ENCODE data around the gene SMS. TPM values are rescaled to one million over a fixed set of nuclear protein-coding genes. Genes with fewer than 3 reads are reported as not detected.

SMS gene
- total RNA-seq, 1 experiment from 2014 or later = 528 TPM

DNA sequence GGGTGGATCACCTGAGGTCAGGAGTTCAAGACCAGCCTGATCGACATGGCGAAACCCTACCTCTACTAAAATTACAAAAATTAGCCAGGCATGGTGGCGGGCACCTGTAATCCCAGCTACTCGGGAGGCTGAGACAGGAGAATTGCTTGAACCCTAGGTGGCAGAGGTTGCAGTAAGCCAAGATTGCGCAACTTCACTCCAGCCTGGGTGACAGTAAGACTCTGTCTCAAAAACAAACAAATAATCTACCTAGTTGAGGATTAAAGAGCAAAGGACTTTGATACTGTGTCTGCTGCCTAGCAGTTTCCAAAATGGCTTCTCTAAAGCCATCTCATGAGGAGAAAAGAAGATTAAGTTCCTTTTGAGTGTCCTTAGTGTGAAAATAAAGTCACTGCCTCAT, 37.8 kb downstream of the SMS start:
- no peak for DNase-seq (ENCODE audit: low spot score)

GRCh38 chrX:21982311-21982710, 41.8 kb downstream of the SMS start:
- DNase-seq (ENCODE audit: low spot score) = no peak

- peak; percentile 83 for DNase-seq (ENCODE audit: low spot score)
Observed at GRCh38 chrX:21985332-21985777, 44.8 kb downstream of the SMS start.

DNA sequence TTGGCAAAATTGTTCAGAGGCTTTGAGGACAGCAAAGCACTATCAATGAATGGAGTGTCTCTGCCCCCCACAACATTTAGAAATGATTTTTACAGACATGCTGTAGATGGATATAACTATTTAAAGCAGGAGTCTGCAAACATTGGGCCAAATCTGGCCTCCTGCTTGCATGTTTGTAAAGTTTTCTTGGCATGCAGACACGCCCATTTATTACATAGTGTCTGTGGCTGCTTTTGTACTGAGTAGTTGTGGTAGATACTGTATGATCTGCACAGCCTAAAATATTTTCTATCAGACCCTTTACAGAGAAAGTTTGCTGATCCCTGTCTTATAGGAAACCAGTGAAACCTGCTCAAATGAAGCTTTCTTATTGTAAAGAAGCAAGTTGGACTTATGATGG, 46.1 kb downstream of the SMS start:
- DNase-seq (ENCODE audit: low spot score) = no peak

DNA sequence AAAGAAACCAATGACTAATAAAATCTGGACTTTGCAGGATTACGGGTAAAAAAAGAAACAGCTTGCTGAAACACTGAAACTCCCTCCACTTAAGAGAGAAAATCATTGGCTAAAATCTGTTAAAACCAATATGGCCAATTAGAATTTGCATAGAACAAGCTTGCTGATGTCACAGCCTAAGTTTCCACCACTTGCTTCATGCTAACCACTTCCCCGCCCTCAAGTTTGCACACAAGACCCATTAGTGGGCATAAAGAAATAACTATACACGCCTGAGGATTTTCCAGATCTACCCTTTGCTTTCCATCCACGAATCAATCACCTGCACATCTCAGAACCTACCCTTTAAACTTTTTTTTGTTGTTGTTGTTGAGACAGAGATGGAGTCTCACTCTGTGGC, 48.9 kb downstream of the SMS start:
- no peak for DNase-seq (ENCODE audit: low spot score)

- DNase-seq (ENCODE audit: low spot score) = no peak
Observed at GRCh38 chrX:21990832-21991231, 50.3 kb downstream of the SMS start.

DNA sequence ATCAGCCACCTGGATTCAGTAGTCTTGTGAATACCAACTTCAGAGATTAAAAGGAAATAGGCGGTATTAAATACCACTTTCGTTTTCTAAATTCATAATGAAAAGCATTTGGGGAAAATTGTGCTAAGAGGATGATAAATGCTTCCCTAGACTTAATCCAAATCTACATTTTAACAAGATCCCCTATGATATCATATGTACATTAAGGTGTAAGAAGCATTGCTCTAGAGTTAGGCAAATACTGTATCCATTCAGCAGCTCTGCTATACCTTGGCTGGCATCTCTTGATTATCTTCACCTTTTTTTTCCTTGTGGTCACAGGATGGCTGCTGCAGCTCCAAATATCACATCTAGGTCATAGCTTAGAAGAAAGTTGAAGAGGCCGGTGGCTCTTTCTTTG, 51.0 kb downstream of the SMS start:
- no peak for DNase-seq (ENCODE audit: low spot score)

GRCh38 chrX:21993265-21993664, 52.8 kb downstream of the SMS start:
- no peak for DNase-seq (ENCODE audit: low spot score)

GRCh38 chrX:21996872-21997455, 56.5 kb downstream of the SMS start:
- DNase-seq (ENCODE audit: low spot score) = peak; percentile 26

DNA sequence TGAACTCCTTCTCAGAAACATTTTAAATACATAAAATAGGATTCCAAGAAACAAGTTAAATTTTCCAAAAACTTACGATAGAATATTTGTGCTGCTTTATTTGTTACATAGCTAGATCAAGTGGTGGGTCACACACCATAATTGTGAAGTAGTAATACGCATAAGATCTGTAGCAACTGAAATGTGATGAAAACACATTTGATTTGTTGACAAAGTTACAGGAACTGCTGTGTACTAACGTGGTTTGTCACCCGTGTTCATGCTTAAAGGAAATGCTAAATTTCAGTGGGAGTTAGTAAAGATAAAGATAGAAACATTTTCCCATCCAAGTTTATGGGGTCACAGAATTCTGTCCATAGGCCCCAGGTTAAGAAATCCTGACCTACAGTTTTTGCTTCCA, 57.5 kb downstream of the SMS start:
- DNase-seq (ENCODE audit: low spot score) = no peak

DNA sequence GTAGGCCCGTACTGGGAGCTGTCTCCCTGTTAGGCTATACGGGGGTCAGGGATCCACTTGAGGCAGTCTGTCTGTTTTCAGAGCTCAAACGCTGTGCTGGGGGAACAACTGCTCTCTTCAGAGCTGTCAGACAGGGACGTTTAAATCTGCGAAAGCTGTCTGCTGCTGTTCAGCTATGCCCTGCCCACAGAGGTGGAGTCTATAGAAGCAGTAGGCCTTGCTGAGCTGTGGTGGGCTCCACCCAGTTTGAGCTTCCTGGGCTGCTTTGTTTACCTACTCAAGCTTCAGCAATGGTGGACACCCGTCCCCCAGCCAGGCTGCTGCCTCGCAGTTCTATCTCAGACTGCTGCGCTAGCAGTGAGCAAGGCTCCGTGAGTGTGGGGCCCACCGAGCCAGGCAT, 64.4 kb downstream of the SMS start:
- no peak for DNase-seq (ENCODE audit: low spot score)

DNA sequence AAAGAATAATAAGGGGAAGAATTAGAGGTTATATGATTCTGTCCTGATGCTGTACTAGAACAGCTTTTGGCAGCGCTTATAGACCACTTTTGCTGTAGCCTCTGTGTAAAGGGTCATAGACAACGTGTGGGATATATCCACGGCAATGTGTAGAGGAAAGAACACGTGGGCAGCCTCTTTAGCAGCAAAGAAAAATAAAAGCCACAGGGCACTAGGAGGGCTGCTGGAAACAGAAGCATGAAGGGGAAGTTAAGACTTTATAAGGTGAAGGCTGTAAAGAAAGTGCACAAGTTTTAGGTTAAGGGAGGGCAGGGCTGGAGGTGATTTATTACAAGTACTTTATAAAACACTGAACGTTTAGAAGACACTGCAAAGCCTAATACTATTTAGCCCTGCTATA, 71.5 kb downstream of the SMS start:
- no peak for DNase-seq (ENCODE audit: low spot score)

GRCh38 chrX:22012931-22013330, 72.4 kb downstream of the SMS start:
- DNase-seq (ENCODE audit: low spot score) = no peak

GRCh38 chrX:22015139-22015750, 74.7 kb downstream of the SMS start:
- no peak for DNase-seq (ENCODE audit: low spot score)

DNA sequence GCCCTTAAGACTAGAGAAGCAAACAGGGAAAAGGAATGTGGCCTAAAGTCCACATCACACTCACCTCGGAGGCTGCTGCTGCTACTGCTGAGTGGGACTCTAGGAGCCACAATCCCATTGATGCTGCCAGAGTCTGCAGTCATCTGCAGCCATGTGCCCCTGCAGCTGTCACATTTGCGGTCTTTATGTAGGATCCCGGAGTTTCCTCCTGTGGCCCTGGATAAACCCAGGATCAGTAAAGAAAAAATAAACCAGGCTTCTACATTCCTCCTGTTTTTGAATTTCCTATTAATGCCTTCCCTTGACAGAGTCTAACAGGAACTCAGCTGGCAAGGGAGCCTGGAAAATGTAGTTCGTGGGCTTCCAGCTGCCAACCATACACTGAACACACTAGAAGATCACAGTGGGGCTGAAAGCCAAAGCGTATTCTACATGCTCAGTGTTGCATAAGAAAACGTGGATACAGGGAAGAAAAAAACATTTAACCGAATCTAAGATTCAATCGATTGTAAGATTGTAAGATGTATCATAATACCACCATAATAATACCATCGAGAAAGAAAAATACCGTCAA, 81.3 kb downstream of the SMS start:
- DNase-seq (ENCODE audit: low spot score) = no peak

- no peak for DNase-seq (ENCODE audit: low spot score)
Observed at GRCh38 chrX:22024577-22024976, 84.1 kb downstream of the SMS start.

GRCh38 chrX:22025751-22026150, 85.2 kb downstream of the SMS start:
- no peak for DNase-seq (ENCODE audit: low spot score)

DNA sequence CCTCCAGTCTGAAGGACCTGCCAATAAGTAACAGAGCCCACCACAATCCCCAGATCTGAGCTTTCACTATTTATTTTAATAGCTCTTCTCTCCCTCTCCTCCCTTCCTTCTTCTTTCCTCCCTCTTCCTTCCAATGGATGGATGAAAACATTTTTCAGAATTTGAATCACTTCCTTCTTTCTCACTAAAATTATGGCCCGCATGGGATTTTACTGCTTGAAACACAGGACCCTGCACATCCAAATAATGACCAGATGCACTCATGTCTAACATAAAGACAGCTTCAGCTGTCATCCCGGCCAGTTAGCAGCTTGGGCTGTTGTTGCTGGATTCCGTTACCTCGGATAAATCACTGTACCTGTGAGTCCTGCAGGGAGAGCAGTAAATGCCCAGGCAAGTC, 86.2 kb downstream of the SMS start:
- DNase-seq (ENCODE audit: low spot score) = no peak

GRCh38 chrX:22032084-22032483, 91.6 kb downstream of the SMS start, which contains the start of gene PHEX:
Gene PHEX (plus strand): TSS chrX:22032325. CDS start chrX:22033006, 681 bp downstream.
- DNase-seq (ENCODE audit: low spot score) = no peak

- no peak for DNase-seq (ENCODE audit: low spot score)
Observed at GRCh38 chrX:22032506-22032905, 92.0 kb downstream of the SMS start.

DNA sequence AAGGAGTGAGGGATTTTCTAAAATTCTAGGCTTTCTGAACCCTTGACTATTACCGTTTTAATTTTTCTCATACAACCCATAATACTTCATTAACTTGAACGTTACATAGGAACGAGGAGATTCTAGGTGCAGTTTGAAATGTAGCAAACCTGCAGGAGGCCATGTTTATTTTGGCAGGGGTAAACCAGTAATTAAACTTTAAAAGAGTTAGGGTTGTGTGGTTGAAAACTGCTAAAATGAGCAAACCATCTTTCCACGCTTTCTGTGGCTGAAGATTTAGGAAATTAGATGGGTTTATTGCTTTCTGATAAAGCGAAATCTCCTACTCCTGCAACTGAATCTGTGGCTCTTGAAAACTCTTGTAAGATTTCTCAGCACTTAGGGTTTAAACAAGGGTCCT, 93.3 kb downstream of the SMS start:
- DNase-seq (ENCODE audit: low spot score) = no peak

DNA sequence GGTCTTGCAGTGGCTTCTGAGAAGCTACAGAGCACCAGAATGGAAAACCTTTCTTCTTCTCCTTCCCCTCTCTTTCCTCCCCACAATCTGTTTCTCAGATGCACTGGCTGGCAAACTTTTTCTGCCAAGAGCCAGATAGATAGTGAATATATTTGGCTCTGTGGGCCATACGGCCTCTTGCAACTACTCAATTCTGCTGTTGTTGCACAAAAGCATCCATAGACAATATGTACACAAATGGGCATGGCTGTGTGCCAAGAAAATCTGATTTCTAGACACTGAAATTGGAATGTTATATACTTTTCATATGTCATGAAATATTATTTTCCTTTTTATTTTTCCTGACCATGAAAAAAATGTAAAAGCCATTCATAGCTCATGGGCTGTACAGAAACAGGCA, 94.7 kb downstream of the SMS start:
- DNase-seq (ENCODE audit: low spot score) = no peak

DNA sequence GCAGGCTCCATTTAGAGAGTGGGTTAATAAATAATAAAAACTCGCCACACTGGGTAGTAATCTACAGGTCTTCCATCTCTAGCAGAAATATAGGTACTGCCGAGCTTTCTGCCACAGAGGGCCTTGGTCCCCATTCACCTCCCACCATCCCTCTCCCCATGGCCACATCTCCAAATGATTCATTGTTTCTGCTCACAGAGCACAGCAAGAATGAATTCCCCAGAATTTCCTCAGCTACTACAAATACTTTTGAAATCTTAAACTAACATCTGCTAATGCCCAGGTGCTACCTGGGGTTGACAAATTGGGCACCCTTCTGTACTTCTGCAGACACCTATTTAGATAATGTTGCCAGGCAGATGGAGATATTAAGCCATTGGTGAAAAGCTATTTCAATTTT, 96.7 kb downstream of the SMS start:
- no peak for DNase-seq (ENCODE audit: low spot score)

Data from A172 (cell line).